Neural crest cell (in vitro differentiated cells): Measurements from ENCODE around the gene ACSL1. TPM values are rescaled to one million over a fixed set of nuclear protein-coding genes. Genes with fewer than 3 reads are reported as not detected.
"Not testable (repeated sequence)": the region's sequence is repeated elsewhere in the genome, so short reads cannot be mapped to it uniquely, and the experiment has no call there.

Experiments
- DNase-seq: peaks from one replicate; pipeline ENCODE4 v3.0.0; 2021; ENCODE audit warnings: low read depth, mixed read lengths, low spot score
- H3K27ac Mint-ChIP-seq: one replicate; pipeline ENCODE4 v1.8.0; 2021; ENCODE audit warnings: mild to moderate bottlenecking, mixed read lengths; ENCODE audit not compliant: unreplicated experiment
- H3K27me3 Mint-ChIP-seq: 2 replicates; pipeline ENCODE4 v1.8.0; 2021; ENCODE audit warnings: low read depth, mild to moderate bottlenecking, mixed read lengths
- H3K36me3 Mint-ChIP-seq: 2 replicates; pipeline ENCODE4 v1.8.0; 2021; ENCODE audit warnings: low read depth, mild to moderate bottlenecking, mixed read lengths
- H3K4me1 Mint-ChIP-seq: 2 replicates; pipeline ENCODE4 v1.8.0; 2021; ENCODE audit warnings: mixed read lengths
- H3K4me3 Mint-ChIP-seq: one replicate; pipeline ENCODE4 v1.8.0; 2021; ENCODE audit warnings: mild to moderate bottlenecking, mixed read lengths
- H3K9me3 Mint-ChIP-seq: 2 replicates; pipeline ENCODE4 v1.8.0; 2021; ENCODE audit warnings: mixed read lengths
- CTCF ChIP-seq: fragments of 200-600 bp; sonication (generic); conservative IDR thresholded peaks from 2 replicates; pipeline ENCODE4 v1.5.0; 2021; ENCODE audit warnings: antibody characterized with exemption, mild to moderate bottlenecking
- total RNA-seq: library from RNA; stranded (reverse); gene quantifications from 2 replicates; pipeline ENCODE4 v1.2.1, GENCODE V29; 2021

Gene ACSL1
- total RNA-seq, 1 donor from 2014 or later = 10.4 TPM

DNA sequence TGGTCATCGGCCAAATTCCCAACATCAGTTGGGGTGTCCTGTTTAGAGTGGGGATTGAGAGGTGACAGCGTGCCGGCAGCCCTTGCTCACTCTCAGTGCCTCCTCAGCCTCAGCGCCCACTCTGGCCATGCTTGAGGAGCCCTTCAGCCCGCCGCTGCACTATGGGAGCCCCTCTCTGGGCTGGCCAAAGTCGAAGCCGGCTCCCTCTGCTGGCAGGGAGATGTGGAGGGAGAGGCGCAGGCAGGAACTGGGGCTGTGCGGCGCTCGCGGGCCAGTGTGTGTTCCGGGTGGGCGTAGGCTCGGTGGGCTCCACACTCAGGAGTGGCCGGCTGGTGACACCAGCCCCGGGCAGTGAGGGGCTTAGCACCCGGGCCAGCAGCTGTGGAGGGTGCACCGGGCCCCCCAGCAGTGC is 84.8 kb downstream of the ACSL1 start:
- no peak overlapping the region for H3K4me3 Mint-ChIP-seq
- H3K9me3 Mint-ChIP-seq = no peaks in the 10 kb centered on the region
- TF ChIP-seq CTCF = no peak
- peaks cover 4% of the 10 kb centered on the region for H3K4me1 Mint-ChIP-seq
- H3K27me3 Mint-ChIP-seq = no peaks in the 10 kb centered on the region
- H3K36me3 Mint-ChIP-seq = no peaks in the 10 kb centered on the region
- H3K27ac Mint-ChIP-seq = no peak overlapping the region
- no peak for DNase-seq

- H3K4me3 Mint-ChIP-seq, H3K36me3 Mint-ChIP-seq, H3K4me1 Mint-ChIP-seq, H3K27ac Mint-ChIP-seq, H3K27me3 Mint-ChIP-seq, H3K9me3 Mint-ChIP-seq, DNase-seq: not testable (repeated sequence)
These were observed 86.2 kb downstream of the ACSL1 start for GRCh38 chr4:184739575-184739974.

GRCh38 chr4:184734758-184735157 is 91.0 kb downstream of the ACSL1 start:
- H3K4me1 Mint-ChIP-seq = peaks cover 39% of the 10 kb centered on the region
- H3K4me3 Mint-ChIP-seq = peak overlapping the region; percentile 97
- no peak for DNase-seq
- no peak for TF ChIP-seq CTCF
- no peak overlapping the region for H3K27ac Mint-ChIP-seq
- H3K9me3 Mint-ChIP-seq = no peaks in the 10 kb centered on the region
- peaks cover 3% of the 10 kb centered on the region for H3K36me3 Mint-ChIP-seq
- no peaks in the 10 kb centered on the region for H3K27me3 Mint-ChIP-seq

GRCh38 chr4:184733654-184734524 is 91.9 kb downstream of the ACSL1 start, which contains the start of gene CENPU:
Gene CENPU, minus strand, starts transcription at chr4:184734096. Its CDS starts 34 bp downstream, at chr4:184734062.
- Mint-ChIP-seq H3K4me3 (peak within 1 kb of the TSS; percentile 97), H3K36me3 (peaks cover 3% of the 10 kb centered on the region), H3K9me3 (no peaks in the 10 kb centered on the region), H3K27ac (peak within 1 kb of the TSS; percentile 98), H3K4me1 (peaks cover 48% of the 10 kb centered on the region), H3K27me3 (no peaks in the 10 kb centered on the region)
- TF ChIP-seq CTCF = no peak
- DNase-seq = peak; percentile 95

DNA sequence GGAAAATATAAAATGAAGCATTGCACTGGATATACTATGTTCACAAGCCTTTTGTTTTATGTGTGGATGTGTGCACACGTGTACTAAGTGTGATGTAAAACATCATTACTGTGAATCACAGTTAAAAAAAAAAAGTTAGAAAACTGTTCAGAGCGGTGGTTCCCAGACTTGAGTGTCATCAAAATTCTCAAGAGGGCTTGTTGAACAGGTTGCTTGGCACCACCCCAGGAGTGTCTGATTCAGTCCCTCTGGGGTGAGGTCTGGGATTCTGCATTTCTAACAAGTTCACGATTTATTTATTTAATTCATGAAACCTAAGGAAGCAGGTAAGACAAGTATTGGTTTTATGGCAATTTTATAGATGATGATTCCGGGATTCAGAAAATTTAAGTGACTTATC is 93.6 kb downstream of the ACSL1 start:
- peaks cover 16% of the 10 kb centered on the region for H3K36me3 Mint-ChIP-seq
- peak overlapping the region; percentile 88 for H3K27ac Mint-ChIP-seq
- H3K27me3 Mint-ChIP-seq = no peaks in the 10 kb centered on the region

More for the DNA sequence above, 93.6 kb downstream of the ACSL1 start:
- TF ChIP-seq CTCF = no peak
- Mint-ChIP-seq H3K4me3 (peak overlapping the region; percentile 97), H3K9me3 (no peaks in the 10 kb centered on the region), H3K4me1 (peaks cover 54% of the 10 kb centered on the region)
- DNase-seq = no peak
